CD4-positive, alpha-beta T cell (primary cell): ENCODE data around the gene MED31. TPM values are rescaled to one million over a fixed set of nuclear protein-coding genes. Genes with fewer than 3 reads are reported as not detected.

Experiments
- ATAC-seq: fragments of 200-7000 bp; cut with Tn5 transposase; one replicate; pipeline ENCODE4 v1.10.0; 2022; ENCODE audit warnings: mild to moderate bottlenecking; ENCODE audit not compliant: poor library complexity
- CTCF ChIA-PET: fragments of 350-600 bp; sonication (Branson Sonifier 250); formaldehyde crosslinking; loops from one replicate; lab custom pipeline; 2021; ENCODE audit warnings: antibody characterized with exemption, inconsistent platforms; lab: Charles Lee
- POLR2A ChIA-PET: fragments of 350-600 bp; sonication (Branson Sonifier 250); formaldehyde crosslinking; loops from one replicate; lab custom pipeline; 2021; ENCODE audit warnings: antibody characterized with exemption, inconsistent platforms; lab: Charles Lee
- DNase-seq, 14 experiments: peaks; one replicate each; pipeline ENCODE4 v3.0.0-alpha.2; 2013 to 2020; ENCODE audit warnings: mixed read lengths in 2 of 14
- H3K27ac ChIP-seq, 2 donors: one replicate each; pipeline versions ENCODE4 v1.5.1 to v1.7.0; 2013; ENCODE audit warnings: low read length in 2 of 2, low read depth in 1 of 2, mild to moderate bottlenecking in 1 of 2
- H3K27me3 ChIP-seq, 2 experiments: 1 replicate in 1 of 2; 2 replicates in 1 of 2; pipeline versions ENCODE4 v1.6.1 to v1.7.0; 2013; ENCODE audit warnings: low read length in 2 of 2, control low read depth in 1 of 2, mild to moderate bottlenecking in 1 of 2, moderate library complexity in 1 of 2; ENCODE audit not compliant: insufficient read depth in 2 of 2, control insufficient read depth in 1 of 2
- H3K36me3 ChIP-seq: one replicate; pipeline ENCODE4 v1.6.1; 2013; ENCODE audit warnings: low read length, control low read depth; ENCODE audit not compliant: insufficient read depth
- H3K4me1 ChIP-seq: one replicate; pipeline ENCODE4 v1.6.1; 2013; ENCODE audit warnings: low read length, control low read depth; ENCODE audit not compliant: insufficient read depth
- H3K4me3 ChIP-seq: one replicate; pipeline ENCODE4 v1.5.1; 2013; ENCODE audit warnings: mild to moderate bottlenecking, low read length, moderate library complexity
- H3K9me3 ChIP-seq, 2 experiments: 1 replicate in 1 of 2; 2 replicates in 1 of 2; pipeline versions ENCODE4 v1.6.1 to v1.7.0; 2013; ENCODE audit warnings: low read length in 2 of 2, mild to moderate bottlenecking in 2 of 2, control low read depth in 1 of 2, moderate library complexity in 1 of 2; ENCODE audit not compliant: control insufficient read depth in 1 of 2, insufficient read depth in 1 of 2
- H3K27ac Mint-ChIP-seq: one replicate; pipeline ENCODE4 v1.8.0; 2020; ENCODE audit warnings: mixed read lengths
- H3K27me3 Mint-ChIP-seq: one replicate; pipeline ENCODE4 v1.8.0; 2021; ENCODE audit warnings: mixed read lengths
- H3K36me3 Mint-ChIP-seq: one replicate; pipeline ENCODE4 v1.8.0; 2021; ENCODE audit warnings: low read depth, mixed read lengths
- H3K4me1 Mint-ChIP-seq: one replicate; pipeline ENCODE4 v1.8.0; 2021; ENCODE audit warnings: low read depth, mixed read lengths
- H3K4me3 Mint-ChIP-seq: one replicate; pipeline ENCODE4 v1.8.0; 2020; ENCODE audit warnings: mild to moderate bottlenecking, mixed read lengths
- H3K9me3 Mint-ChIP-seq: one replicate; pipeline ENCODE4 v1.8.0; 2020; ENCODE audit warnings: mixed read lengths
- CTCF ChIP-seq: fragments of 200-600 bp; IDR thresholded peaks from one replicate; pipeline ENCODE4 v1.8.0; 2022; ENCODE audit warnings: antibody characterized with exemption, mild to moderate bottlenecking
- intact Hi-C, 2 experiments: fragments of 100-400 bp; cut with DNase I in 1 of 2; cut with micrococcal nuclease in 1 of 2; formaldehyde crosslinking; loops; one replicate each; pipeline versions ENCODE4 v1.15.1 to v1.9.0; 2023 to 2025; cut with DNase I, micrococcal nuclease
- total RNA-seq, 174 experiments: library from RNA in 2 of 174; stranded (reverse) in 2 of 174; gene quantifications; one replicate each; pipeline ENCODE4 v1.2.3 and lab custom pipeline; 2021 to 2026

Gene MED31
- total RNA-seq, 2 experiments from 2014 or later = 31.4 to 32.0 TPM

GRCh38 chr17:6597727-6598126 lies 53.7 kb downstream of the MED31 start:
- Mint-ChIP-seq H3K27ac (no peak overlapping the region), H3K27me3 (no peaks in the 10 kb centered on the region), H3K4me1 (no peaks in the 10 kb centered on the region), H3K4me3 (no peak overlapping the region), H3K36me3 (peaks cover 92% of the 10 kb centered on the region), H3K9me3 (no peaks in the 10 kb centered on the region)
- H3K4me1 ChIP-seq = no peaks in the 10 kb centered on the region
- ChIA-PET POLR2A (interaction anchor here (1.2 kb wide), 1 partner anchor 42 kb away, joined by 3 read pairs; a partner anchor contains a TSS), CTCF (no interaction called here)
- H3K4me3 ChIP-seq = no peak overlapping the region
- no peak for TF ChIP-seq CTCF
- no peak overlapping the region for H3K27ac ChIP-seq
- peaks cover 55% of the 10 kb centered on the region for H3K36me3 ChIP-seq
- DNase-seq (no peak), ATAC-seq (no peak)
- no peaks in the 10 kb centered on the region for H3K9me3 ChIP-seq
- H3K27me3 ChIP-seq = no peaks in the 10 kb centered on the region
- intact Hi-C loops = no loop called here

GRCh38 chr17:6596941-6597340 lies 54.5 kb downstream of the MED31 start:
- TF ChIP-seq CTCF = no peak

GRCh38 chr17:6596511-6596910 lies 54.9 kb downstream of the MED31 start:
- CTCF ChIA-PET = no interaction called here
- Histone ChIP-seq H3K4me3 (no peak overlapping the region), H3K27me3 (no peaks in the 10 kb centered on the region), H3K27ac (no peak overlapping the region), H3K4me1 (no peaks in the 10 kb centered on the region), H3K36me3 (peaks cover 56% of the 10 kb centered on the region), H3K9me3 (no peaks in the 10 kb centered on the region)
- no peak for TF ChIP-seq CTCF
- ATAC-seq (no peak), DNase-seq (no peak)
- Mint-ChIP-seq H3K4me1 (no peaks in the 10 kb centered on the region), H3K36me3 (peaks cover 92% of the 10 kb centered on the region), H3K27ac (no peak overlapping the region), H3K9me3 (no peaks in the 10 kb centered on the region), H3K4me3 (no peak overlapping the region), H3K27me3 (no peaks in the 10 kb centered on the region)
- POLR2A ChIA-PET = no interaction called here
- intact Hi-C loops = no loop called here

More at GRCh38 chr17:6596941-6597340, 54.5 kb downstream of the MED31 start:
- H3K4me1 ChIP-seq = no peaks in the 10 kb centered on the region
- Mint-ChIP-seq H3K4me1 (no peaks in the 10 kb centered on the region), H3K36me3 (peaks cover 92% of the 10 kb centered on the region), H3K27ac (no peak overlapping the region), H3K27me3 (no peaks in the 10 kb centered on the region), H3K9me3 (no peaks in the 10 kb centered on the region), H3K4me3 (no peak overlapping the region)
- ChIA-PET CTCF (no interaction called here), POLR2A (no interaction called here)
- no peak overlapping the region for H3K4me3 ChIP-seq
- H3K27me3 ChIP-seq = no peaks in the 10 kb centered on the region
- ATAC-seq = no peak
- H3K36me3 ChIP-seq = peaks cover 54% of the 10 kb centered on the region
- no peak overlapping the region for H3K27ac ChIP-seq
- no peak for DNase-seq
- no peaks in the 10 kb centered on the region for H3K9me3 ChIP-seq
- intact Hi-C loops = no loop called here
